ENCODE data around the gene NPPC. TPM values are rescaled to one million over a fixed set of nuclear protein-coding genes. Genes with fewer than 3 reads are reported as not detected.

NPPC gene
- total RNA-seq, 3 donors from 2014 or later (not counting 1 experiment from before 2014, with no cell fraction given), result not detected

GRCh38 chr2:231923010-231923344 lies 3.2 kb downstream of the NPPC start:
- Histone ChIP-seq H3K4me1 (ENCODE audit: control insufficient read depth, insufficient read depth, low read length) (peaks cover 20% of the 10 kb centered on the region), H3K27ac (ENCODE audit: low read length) (no peak overlapping the region), H3K36me3 (ENCODE audit: control insufficient read depth, insufficient read depth, low read length) (no peaks in the 10 kb centered on the region), H3K27me3 (ENCODE audit: control insufficient read depth, insufficient read depth, low read length) (peaks cover 29% of the 10 kb centered on the region), H3K9me3 (ENCODE audit: control insufficient read depth, insufficient read depth, low read length) (no peaks in the 10 kb centered on the region), H3K4me3 (ENCODE audit: low read length) (no peak overlapping the region)
- H3K27ac Mint-ChIP-seq, result no peak overlapping the region
- no peak for DNase-seq
- H3K36me3 Mint-ChIP-seq, result no peaks in the 10 kb centered on the region
- peaks cover 38% of the 10 kb centered on the region in 2 donors for H3K27me3 Mint-ChIP-seq (ENCODE audit: low read depth in 2 of 2)
- no peak for ATAC-seq
- 72% methylated on average over 3 of the region's 3 CpGs for WGBS (ENCODE audit: insufficient coverage)
- no peaks in the 10 kb centered on the region for H3K9me3 Mint-ChIP-seq
- TF ChIP-seq CTCF (IDR thresholded peaks at IDR 0.05), result no peak
- peaks cover 0 to 5% of the 10 kb centered on the region in 2 donors for H3K4me1 Mint-ChIP-seq
- H3K4me3 Mint-ChIP-seq, result no peak overlapping the region
- intact Hi-C loops (cut with micrococcal nuclease), result no loop called here

- DNase-seq (no peak), ATAC-seq (no peak)
- Histone ChIP-seq H3K27me3 (ENCODE audit: control insufficient read depth, insufficient read depth, low read length) (peaks cover 28% of the 10 kb centered on the region), H3K4me3 (ENCODE audit: low read length) (no peak overlapping the region), H3K36me3 (ENCODE audit: control insufficient read depth, insufficient read depth, low read length) (no peaks in the 10 kb centered on the region), H3K4me1 (ENCODE audit: control insufficient read depth, insufficient read depth, low read length) (peaks cover 20% of the 10 kb centered on the region), H3K27ac (ENCODE audit: low read length) (no peak overlapping the region), H3K9me3 (ENCODE audit: control insufficient read depth, insufficient read depth, low read length) (no peaks in the 10 kb centered on the region)
- WGBS (ENCODE audit: insufficient coverage), result 87% methylated on average over 13 of the region's 15 CpGs
- intact Hi-C loops (cut with micrococcal nuclease), result no loop called here
- TF ChIP-seq CTCF (IDR thresholded peaks at IDR 0.05), result no peak
- Mint-ChIP-seq H3K36me3 (no peaks in the 10 kb centered on the region), H3K27me3 (ENCODE audit: low read depth in 2 of 2) (peaks cover 32 to 33% of the 10 kb centered on the region in 2 donors), H3K9me3 (no peaks in the 10 kb centered on the region), H3K27ac (no peak overlapping the region), H3K4me1 (peaks cover 0 to 5% of the 10 kb centered on the region in 2 donors), H3K4me3 (no peak overlapping the region)
Measured at GRCh38 chr2:231922311-231923009, 3.7 kb downstream of the NPPC start.

GRCh38 chr2:231920795-231921194 lies 5.4 kb downstream of the NPPC start:
- no peak overlapping the region for H3K4me3 ChIP-seq (ENCODE audit: low read length)
- TF ChIP-seq CTCF (IDR thresholded peaks at IDR 0.05), result no peak
- Mint-ChIP-seq H3K27me3 (ENCODE audit: low read depth in 2 of 2) (peaks cover 22 to 25% of the 10 kb centered on the region in 2 donors), H3K27ac (no peak overlapping the region), H3K36me3 (no peaks in the 10 kb centered on the region), H3K9me3 (no peaks in the 10 kb centered on the region), H3K4me1 (peaks cover 0 to 5% of the 10 kb centered on the region in 2 donors), H3K4me3 (no peak overlapping the region)
- peaks cover 17% of the 10 kb centered on the region for H3K27me3 ChIP-seq (ENCODE audit: control insufficient read depth, insufficient read depth, low read length)
- ATAC-seq (no peak), DNase-seq (no peak)
- no peaks in the 10 kb centered on the region for H3K9me3 ChIP-seq (ENCODE audit: control insufficient read depth, insufficient read depth, low read length)
- no peak overlapping the region for H3K27ac ChIP-seq (ENCODE audit: low read length)
- H3K36me3 ChIP-seq (ENCODE audit: control insufficient read depth, insufficient read depth, low read length), result no peaks in the 10 kb centered on the region
- 60% methylated on average over 5 of the region's 5 CpGs for WGBS (ENCODE audit: insufficient coverage)
- peaks cover 11% of the 10 kb centered on the region for H3K4me1 ChIP-seq (ENCODE audit: control insufficient read depth, insufficient read depth, low read length)
- intact Hi-C loops (cut with micrococcal nuclease), result no loop called here

GRCh38 chr2:231920366-231920765 lies 5.8 kb downstream of the NPPC start:
- peaks cover 14% of the 10 kb centered on the region for H3K27me3 ChIP-seq (ENCODE audit: control insufficient read depth, insufficient read depth, low read length)
- intact Hi-C loops (cut with micrococcal nuclease), result no loop called here
- ATAC-seq, result no peak
- no peak overlapping the region for H3K4me3 ChIP-seq (ENCODE audit: low read length)
- peaks cover 0 to 5% of the 10 kb centered on the region in 2 donors for H3K4me1 Mint-ChIP-seq
- 95% methylated on average over 2 of the region's 3 CpGs for WGBS (ENCODE audit: insufficient coverage)
- H3K4me1 ChIP-seq (ENCODE audit: control insufficient read depth, insufficient read depth, low read length), result peaks cover 6% of the 10 kb centered on the region
- DNase-seq, result no peak
- no peak for TF ChIP-seq CTCF (IDR thresholded peaks at IDR 0.05)
- H3K4me3 Mint-ChIP-seq, result no peak overlapping the region
- H3K27ac ChIP-seq (ENCODE audit: low read length), result no peak overlapping the region
- H3K27me3 Mint-ChIP-seq (ENCODE audit: low read depth in 2 of 2), result peaks cover 22 to 25% of the 10 kb centered on the region in 2 donors
- H3K27ac Mint-ChIP-seq, result no peak overlapping the region
- H3K36me3 ChIP-seq (ENCODE audit: control insufficient read depth, insufficient read depth, low read length), result no peaks in the 10 kb centered on the region
- H3K9me3 ChIP-seq (ENCODE audit: control insufficient read depth, insufficient read depth, low read length), result no peaks in the 10 kb centered on the region
- H3K9me3 Mint-ChIP-seq, result no peaks in the 10 kb centered on the region
- H3K36me3 Mint-ChIP-seq, result no peaks in the 10 kb centered on the region
